GM12873 (cell line): Measurements from ENCODE around the gene ZMYM4.
A peak's percentile ranks its signal among the peaks of the same experiment; 100 is the strongest.

ENCODE experiments used
- CTCF ChIP-seq: IDR thresholded peaks from 2 replicates; pipeline ENCODE4 v1.5.1; 2012; ENCODE audit warnings: low read depth, mild to moderate bottlenecking, moderate library complexity, low read length, control low read depth; ENCODE audit not compliant: insufficient read depth; ENCODE audit errors: missing control alignments

ZMYM4 gene

GRCh38 chr1:35444519-35444774, 175.9 kb downstream of the ZMYM4 start:
- TF ChIP-seq CTCF = no peak

- no peak for TF ChIP-seq CTCF
Measured at GRCh38 chr1:35447278-35447677, 178.8 kb downstream of the ZMYM4 start.

- no peak for TF ChIP-seq CTCF
Measured at GRCh38 chr1:35448344-35448801, 179.9 kb downstream of the ZMYM4 start.

GRCh38 chr1:35449334-35450008, 181.0 kb downstream of the ZMYM4 start:
- TF ChIP-seq CTCF = no peak

GRCh38 chr1:35451125-35451528, 182.6 kb downstream of the ZMYM4 start:
- TF ChIP-seq CTCF = peak; percentile 87

GRCh38 chr1:35452106-35452774, 183.7 kb downstream of the ZMYM4 start:
- TF ChIP-seq CTCF = no peak

GRCh38 chr1:35453031-35453430, 184.5 kb downstream of the ZMYM4 start:
- no peak for TF ChIP-seq CTCF

- TF ChIP-seq CTCF = no peak
Measured at GRCh38 chr1:35454176-35454575, 185.7 kb downstream of the ZMYM4 start.
